A549 treated with RU486 at 1 μM for 4 hours (cell line): ENCODE results near the gene MECR. TPM values are rescaled to one million over a fixed set of nuclear protein-coding genes. Genes with fewer than 3 reads are reported as not detected.

Source experiments
- total RNA-seq: library from RNA; stranded (reverse); fragments of 200-300 nt; extraction: Qiagen RNA extraction; gene quantifications from 5 replicates; pipeline ENCODE4 v1.2.3, GENCODE V29; 2022; ENCODE audit warnings: low read depth

Gene MECR
- 19.3 to 21.0 TPM (median 20.4 TPM) in 5 replicates for total RNA-seq

GRCh38 chr1:29230553-29231378 lies at the start of gene MECR:
Gene MECR (minus strand): TSS chr1:29230934. CDS start chr1:29230906, 28 bp downstream.

GRCh38 chr1:29235955-29236711 lies 5.4 kb upstream of the MECR start, which contains the start of gene PTPRU:
Gene PTPRU (plus strand): TSS chr1:29236522. CDS start chr1:29236645, 123 bp downstream.

GRCh38 chr1:29181413-29182225 lies 49.1 kb downstream of the MECR start, which contains the start of gene SRSF4:
Gene SRSF4 (minus strand): TSS chr1:29181900. CDS start chr1:29181752, 148 bp downstream.

Other genes starting within 250 kb of the MECR start
- 0.07 to 0.16 TPM (median 0.15 TPM) in 4 of 5 replicates, not detected in the other for gene TMEM200B, start 107.0 kb downstream of the MECR start, total RNA-seq
- 43.8 to 51.7 TPM (median 47.6 TPM) in 5 replicates for gene SRSF4, start 49.0 kb downstream of the MECR start, total RNA-seq
- 5.7 to 8.2 TPM (median 7.3 TPM) in 5 replicates for gene PTPRU, start 5.6 kb upstream of the MECR start, total RNA-seq